HG02588 (cell line): ENCODE results near the gene SUSD6.
"Not testable (repeated sequence)": the region's sequence is repeated elsewhere in the genome, so short reads cannot be mapped to it uniquely, and the experiment has no call there.

Experiments
- ATAC-seq: cut with Tn5 transposase; IDR thresholded peaks from one replicate; pipeline ENCODE4 v1.9.1; 2021; ENCODE audit warnings: mild to moderate bottlenecking, moderate library complexity; ENCODE audit not compliant: unreplicated experiment

The SUSD6 gene

GRCh38 chr14:69647213-69647612 is 35.8 kb downstream of the SUSD6 start:
- ATAC-seq, result no peak

GRCh38 chr14:69647642-69648041 is 36.2 kb downstream of the SUSD6 start:
- not testable (repeated sequence) for ATAC-seq

GRCh38 chr14:69648480-69649451 is 37.4 kb downstream of the SUSD6 start:
- peak; percentile 55 for ATAC-seq

GRCh38 chr14:69650948-69651369 is 39.6 kb downstream of the SUSD6 start:
- no peak for ATAC-seq

GRCh38 chr14:69651664-69652063 is 40.3 kb downstream of the SUSD6 start:
- ATAC-seq, result no peak

- ATAC-seq, result no peak
Observed at GRCh38 chr14:69652942-69653684, 41.7 kb downstream of the SUSD6 start.

GRCh38 chr14:69654116-69654515 is 42.7 kb downstream of the SUSD6 start:
- ATAC-seq, result no peak

GRCh38 chr14:69657950-69658355 is 46.6 kb downstream of the SUSD6 start:
- ATAC-seq, result no peak

GRCh38 chr14:69658664-69659261 is 47.4 kb downstream of the SUSD6 start:
- no peak for ATAC-seq

GRCh38 chr14:69660344-69661193 is 49.2 kb downstream of the SUSD6 start:
- no peak for ATAC-seq

- ATAC-seq, result no peak
Observed at GRCh38 chr14:69661194-69661537, 49.8 kb downstream of the SUSD6 start.

GRCh38 chr14:69662636-69663299 is 51.4 kb downstream of the SUSD6 start:
- ATAC-seq, result no peak

- no peak for ATAC-seq
Observed at GRCh38 chr14:69663300-69663643, 51.9 kb downstream of the SUSD6 start.

- no peak for ATAC-seq
Observed at GRCh38 chr14:69664265-69664664, 52.9 kb downstream of the SUSD6 start.

GRCh38 chr14:69664865-69665526 is 53.6 kb downstream of the SUSD6 start:
- ATAC-seq, result no peak

- no peak for ATAC-seq
Observed at GRCh38 chr14:69665631-69666030, 54.2 kb downstream of the SUSD6 start.

- no peak for ATAC-seq
Observed at GRCh38 chr14:69666112-69666511, 54.7 kb downstream of the SUSD6 start.

- no peak for ATAC-seq
Observed at GRCh38 chr14:69666690-69667211, 55.4 kb downstream of the SUSD6 start.

GRCh38 chr14:69667938-69668335 is 56.5 kb downstream of the SUSD6 start:
- peak; percentile 38 for ATAC-seq
